ENCODE measurements around the gene JAZF1.

The JAZF1 gene

DNA sequence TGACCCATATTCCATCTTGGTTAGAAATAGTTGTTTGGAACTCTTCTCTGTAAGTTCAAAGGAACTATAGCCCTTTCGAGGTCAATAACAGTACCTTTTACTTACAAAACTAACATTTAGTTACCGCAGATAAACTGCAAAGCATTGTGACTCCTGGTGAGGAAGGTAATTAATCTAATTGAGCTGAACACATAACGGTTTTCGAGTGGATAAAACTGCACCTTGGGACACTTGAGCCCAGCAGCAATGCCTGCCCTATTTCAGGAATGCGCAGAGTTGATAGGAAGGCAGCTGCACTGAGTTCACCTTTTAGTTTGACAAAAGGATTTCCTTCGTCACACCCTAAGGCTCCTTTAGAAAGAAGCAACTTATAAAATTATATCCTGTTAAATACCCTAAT, 75.4 kb downstream of the JAZF1 start:
- no peak for DNase-seq
- ATAC-seq: no peak

DNA sequence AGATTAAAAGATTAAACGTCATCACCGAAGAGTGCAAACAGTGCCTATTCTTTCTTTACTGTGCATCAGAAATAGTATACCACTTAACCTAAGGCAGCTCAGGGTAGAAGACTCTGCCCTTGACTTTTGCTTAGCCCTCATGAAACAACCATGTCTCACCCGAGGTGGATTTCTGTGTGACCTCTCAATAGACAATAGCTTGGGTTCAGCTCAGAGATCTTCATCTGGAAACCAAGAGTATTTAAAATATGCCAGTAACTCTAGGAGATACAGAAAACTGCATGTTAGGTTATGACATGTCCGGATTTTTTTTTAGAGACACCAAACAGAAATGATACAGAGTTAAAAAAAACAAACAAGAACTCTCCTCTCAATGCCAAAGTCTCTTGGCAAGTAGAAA, 75.8 kb downstream of the JAZF1 start:
- ATAC-seq: no peak

DNA sequence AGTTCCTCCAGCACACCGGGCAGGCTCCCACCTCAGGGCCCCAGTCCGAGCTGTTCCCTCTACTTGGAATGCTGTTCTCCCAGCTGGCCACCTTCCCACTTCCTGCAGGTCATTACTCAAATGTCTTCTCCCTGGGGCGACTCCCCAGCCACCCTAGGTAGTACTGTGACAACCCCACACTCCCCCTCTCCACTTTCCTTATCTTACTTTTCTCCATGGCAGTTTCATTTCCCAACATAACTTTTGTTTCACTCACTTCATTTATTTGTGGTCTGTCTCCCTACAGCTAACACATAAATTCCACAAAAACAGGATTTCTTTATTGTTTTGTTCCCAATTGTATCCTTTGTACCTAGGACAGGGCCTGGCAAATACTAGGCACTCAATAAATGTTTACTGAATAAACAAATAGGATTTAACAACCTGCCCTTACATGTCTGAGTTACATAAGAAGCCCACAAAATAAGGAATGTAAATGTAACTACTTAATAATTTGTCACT, 76.5 kb downstream of the JAZF1 start:
- ATAC-seq: no peak

More for the DNA sequence above, 75.8 kb downstream of the JAZF1 start:
- DNase-seq: no peak

DNA sequence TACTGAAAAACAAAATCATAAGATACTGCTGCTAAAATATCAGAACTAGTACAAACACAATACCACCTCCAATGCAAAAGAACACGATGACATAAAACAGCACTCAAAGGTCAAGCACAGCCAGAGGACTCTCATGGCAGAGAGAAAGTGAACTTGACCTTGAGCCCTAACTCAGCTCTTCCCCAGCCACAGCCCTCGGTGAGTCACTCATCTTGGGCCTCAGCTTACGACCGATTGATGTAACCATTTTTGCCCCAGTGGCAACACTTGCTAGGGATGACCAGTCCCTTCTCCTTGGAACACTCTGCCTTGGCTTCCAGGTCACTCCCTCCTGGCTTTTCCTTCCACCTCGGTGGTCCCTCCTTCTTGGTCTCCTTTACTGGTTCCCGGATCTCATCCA, 77.8 kb downstream of the JAZF1 start:
- ATAC-seq (peak; percentile 63), DNase-seq (no peak)

More for the DNA sequence above, 76.5 kb downstream of the JAZF1 start:
- DNase-seq: no peak

GRCh38 chr7:28096713-28097112, 83.9 kb downstream of the JAZF1 start:
- DNase-seq (peak; percentile 46), ATAC-seq (peak; percentile 46)

- ATAC-seq (no peak), DNase-seq (no peak)
Observed at GRCh38 chr7:28095231-28095630, 85.4 kb downstream of the JAZF1 start.

GRCh38 chr7:28093623-28094232, 86.9 kb downstream of the JAZF1 start:
- no peak for ATAC-seq

GRCh38 chr7:28091190-28091589, 89.4 kb downstream of the JAZF1 start:
- ATAC-seq (no peak), DNase-seq (no peak)

More at GRCh38 chr7:28093623-28094232, 86.9 kb downstream of the JAZF1 start:
- DNase-seq: peak; percentile 71

- no peak for ATAC-seq
- DNase-seq: no peak
Observed at GRCh38 chr7:28088901-28089714, 91.5 kb downstream of the JAZF1 start.

DNA sequence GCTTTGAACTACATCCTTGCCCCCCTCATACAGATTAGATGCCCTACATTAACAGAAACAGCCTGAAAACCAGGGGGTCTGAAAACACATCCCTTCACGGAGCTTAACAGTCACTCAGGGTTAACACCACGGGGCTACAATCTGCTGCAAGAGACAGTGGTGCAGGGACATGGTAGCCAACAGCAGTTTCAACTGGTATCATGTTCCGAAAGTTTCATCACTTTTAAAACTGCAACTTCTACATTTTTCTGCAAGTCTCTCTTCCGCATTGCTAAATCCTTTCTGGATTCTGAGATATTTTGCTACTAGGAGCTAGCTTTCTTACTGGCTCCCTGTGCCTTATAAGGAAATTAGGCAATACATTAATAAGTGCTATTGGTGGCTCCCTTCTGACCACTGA, 92.6 kb downstream of the JAZF1 start:
- no peak for DNase-seq

DNA sequence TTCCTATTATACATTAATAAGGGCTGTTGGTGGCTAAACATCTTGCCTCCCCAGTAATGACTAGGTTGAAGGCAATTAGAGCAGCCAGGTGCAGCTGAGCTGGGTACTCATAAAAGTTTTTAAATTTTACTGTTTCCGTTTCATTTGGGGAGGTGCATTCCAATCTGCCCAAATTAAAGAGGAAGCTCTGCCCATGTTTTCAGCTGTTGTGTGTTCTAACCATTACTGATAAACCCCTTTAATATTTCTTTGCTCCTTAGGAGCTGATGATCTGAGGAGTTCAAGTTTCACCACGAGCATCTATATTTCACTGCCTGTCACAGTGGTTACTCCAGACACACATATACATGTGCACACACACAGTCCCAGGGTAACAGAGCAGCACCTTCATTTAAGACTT, 94.4 kb downstream of the JAZF1 start:
- ATAC-seq (peak; percentile 19), DNase-seq (no peak)

More for the DNA sequence above, 92.6 kb downstream of the JAZF1 start:
- ATAC-seq: no peak

- no peak for DNase-seq
Observed at GRCh38 chr7:28083998-28084985, 96.3 kb downstream of the JAZF1 start.

GRCh38 chr7:28083164-28083997, 97.2 kb downstream of the JAZF1 start:
- DNase-seq (no peak), ATAC-seq (no peak)

More at GRCh38 chr7:28083998-28084985, 96.3 kb downstream of the JAZF1 start:
- no peak for ATAC-seq

GRCh38 chr7:28082071-28082470, 98.5 kb downstream of the JAZF1 start:
- DNase-seq (no peak), ATAC-seq (no peak)

- no peak for ATAC-seq
- no peak for DNase-seq
Observed at GRCh38 chr7:28081016-28081415, 99.6 kb downstream of the JAZF1 start.

DNA sequence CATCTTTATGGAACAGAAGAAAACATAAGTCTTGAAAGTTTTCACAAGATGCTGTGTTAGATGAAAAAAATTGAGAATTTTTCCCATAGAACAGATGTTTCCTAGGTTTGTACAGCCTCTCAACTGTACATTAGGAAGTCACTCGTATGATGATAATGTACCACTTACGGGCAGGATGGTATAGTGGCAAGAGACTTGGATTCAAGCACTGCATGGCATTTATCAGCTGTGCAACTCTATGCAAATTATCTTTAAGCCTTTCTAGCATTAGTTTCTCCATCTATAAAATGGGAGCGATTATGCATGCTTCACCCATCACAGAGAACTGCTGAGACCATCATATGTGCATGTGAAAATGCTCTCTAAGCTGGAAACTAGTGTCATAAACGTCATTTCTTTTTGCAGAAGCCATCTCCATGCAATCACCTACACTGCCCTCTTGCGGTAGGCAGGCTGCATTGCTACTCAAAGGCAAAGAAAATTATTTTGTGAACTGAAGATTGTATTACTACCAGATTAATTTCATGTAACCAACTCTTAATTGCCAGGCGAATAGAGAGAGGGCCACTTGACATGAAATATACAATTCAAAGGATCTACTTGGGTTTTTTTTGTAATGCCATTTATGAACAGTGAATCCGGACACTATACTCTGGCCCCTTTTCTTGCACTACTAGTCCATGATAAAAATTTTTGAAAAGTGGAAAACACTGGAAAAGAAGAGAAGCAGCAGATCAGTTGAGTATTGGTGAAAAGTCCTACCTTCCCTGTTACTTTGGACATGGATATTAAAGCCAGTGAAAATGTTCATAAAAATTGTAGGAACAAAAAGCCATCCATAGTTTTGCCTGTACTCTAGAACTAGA, 102.3 kb downstream of the JAZF1 start:
- peak; percentile 28 for ATAC-seq
- peak; percentile 54 for DNase-seq

DNA sequence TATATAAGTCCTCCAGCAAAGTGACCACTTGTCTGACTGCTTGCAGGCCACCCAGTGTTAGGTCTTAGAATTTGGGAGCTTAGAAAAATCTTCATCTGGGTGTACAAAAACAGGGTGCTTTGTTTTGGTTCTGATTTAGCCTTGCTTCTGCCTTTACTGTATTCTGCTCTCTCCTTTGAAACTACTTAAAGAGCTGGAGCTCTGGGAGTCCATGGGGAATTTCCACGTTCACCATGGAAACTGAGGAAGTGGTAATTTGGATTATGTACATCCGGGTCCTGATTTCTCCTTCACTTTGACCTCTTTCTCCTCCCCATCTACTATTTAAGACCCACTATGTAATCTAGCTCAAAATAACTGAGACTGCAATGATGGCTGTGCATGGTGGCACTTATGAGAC, 103.0 kb downstream of the JAZF1 start:
- ATAC-seq (no peak), DNase-seq (no peak)

- no peak for ATAC-seq
- DNase-seq: no peak
Observed at GRCh38 chr7:28076423-28077200, 104.0 kb downstream of the JAZF1 start.

GRCh38 chr7:28075674-28076358, 104.8 kb downstream of the JAZF1 start:
- ATAC-seq (no peak), DNase-seq (no peak)
